ENCODE results near the gene SEH1L. TPM values are rescaled to one million over a fixed set of nuclear protein-coding genes. Genes with fewer than 3 reads are reported as not detected.
"Not testable (repeated sequence)": the region's sequence is repeated elsewhere in the genome, so short reads cannot be mapped to it uniquely, and the experiment has no call there.

The SEH1L gene
- total RNA-seq (2014; rRNA removed; shearing (Covaris generic); ENCODE audit: low replicate concordance): 64.2 and 72.9 TPM in 2 replicates

GRCh38 chr18:12947285-12948049, at the start of gene SEH1L:
TSS of gene SEH1L (plus strand) at chr18:12948011. CDS start at chr18:12948122, 111 bp downstream.
- peak within 1 kb of the TSS; percentile 83 for H3K4me3 ChIP-seq
- DNase-seq: peak; percentile 95
- peaks cover 14% of the 10 kb centered on the region for H3K36me3 ChIP-seq
- H3K9me3 ChIP-seq: no peaks in the 10 kb centered on the region
- no peaks in the 10 kb centered on the region for H3K27me3 ChIP-seq

- H3K27me3 ChIP-seq, H3K4me3 ChIP-seq, H3K36me3 ChIP-seq, DNase-seq, H3K9me3 ChIP-seq: not testable (repeated sequence)
These were observed 46.6 kb upstream of the SEH1L start for GRCh38 chr18:12901208-12901607.

- no peak for DNase-seq
- no peak overlapping the region for H3K4me3 ChIP-seq
- H3K9me3 ChIP-seq: no peaks in the 10 kb centered on the region
- no peaks in the 10 kb centered on the region; the same call in 1 of the 2 replicates for H3K27me3 ChIP-seq
- H3K36me3 ChIP-seq: no peaks in the 10 kb centered on the region
These were observed 43.7 kb upstream of the SEH1L start for GRCh38 chr18:12904012-12904516.

GRCh38 chr18:12906119-12906518, 41.7 kb upstream of the SEH1L start:
- Histone ChIP-seq H3K9me3 (no peaks in the 10 kb centered on the region), H3K27me3 (no peaks in the 10 kb centered on the region; the same call in 1 of the 2 replicates), H3K36me3 (no peaks in the 10 kb centered on the region), H3K4me3 (no peak overlapping the region)
- DNase-seq: no peak

- no peak overlapping the region for H3K4me3 ChIP-seq
- no peak for DNase-seq
These were observed 41.0 kb upstream of the SEH1L start for GRCh38 chr18:12906773-12907172.

GRCh38 chr18:12907258-12907925, 40.4 kb upstream of the SEH1L start:
- Histone ChIP-seq H3K9me3 (no peaks in the 10 kb centered on the region), H3K4me3 (no peak overlapping the region), H3K27me3 (no peaks in the 10 kb centered on the region; the same call in 1 of the 2 replicates), H3K36me3 (no peaks in the 10 kb centered on the region)
- DNase-seq: no peak

More at GRCh38 chr18:12906773-12907172, 41.0 kb upstream of the SEH1L start:
- Histone ChIP-seq H3K9me3 (no peaks in the 10 kb centered on the region), H3K27me3 (no peaks in the 10 kb centered on the region; the same call in 1 of the 2 replicates), H3K36me3 (no peaks in the 10 kb centered on the region)

- no peaks in the 10 kb centered on the region; the same call in 1 of the 2 replicates for H3K27me3 ChIP-seq
- H3K36me3 ChIP-seq: no peaks in the 10 kb centered on the region
- no peaks in the 10 kb centered on the region; the same call in 1 of the 2 replicates for H3K9me3 ChIP-seq
- H3K4me3 ChIP-seq: no peak overlapping the region
- DNase-seq: peak; percentile 32
These were observed 39.1 kb upstream of the SEH1L start for GRCh38 chr18:12908706-12909105.

- H3K4me3 ChIP-seq: no peak overlapping the region
- H3K27me3 ChIP-seq: no peaks in the 10 kb centered on the region
- H3K9me3 ChIP-seq: no peaks in the 10 kb centered on the region; the same call in 1 of the 2 replicates
- no peaks in the 10 kb centered on the region for H3K36me3 ChIP-seq
- DNase-seq: no peak
These were observed 36.5 kb upstream of the SEH1L start for GRCh38 chr18:12911025-12911928.

GRCh38 chr18:12911929-12912703, 35.7 kb upstream of the SEH1L start:
- Histone ChIP-seq H3K36me3 (no peaks in the 10 kb centered on the region), H3K9me3 (no peaks in the 10 kb centered on the region; the same call in 1 of the 2 replicates), H3K27me3 (no peaks in the 10 kb centered on the region), H3K4me3 (no peak overlapping the region)
- DNase-seq: no peak

GRCh38 chr18:12921178-12921577, 26.6 kb upstream of the SEH1L start:
- no peak for DNase-seq
- no peaks in the 10 kb centered on the region for H3K9me3 ChIP-seq
- no peaks in the 10 kb centered on the region for H3K36me3 ChIP-seq
- H3K4me3 ChIP-seq: no peak overlapping the region
- no peaks in the 10 kb centered on the region for H3K27me3 ChIP-seq

GRCh38 chr18:12922266-12922665, 25.5 kb upstream of the SEH1L start:
- H3K9me3 ChIP-seq: no peaks in the 10 kb centered on the region
- no peaks in the 10 kb centered on the region for H3K27me3 ChIP-seq
- DNase-seq: no peak
- H3K36me3 ChIP-seq: no peaks in the 10 kb centered on the region
- H3K4me3 ChIP-seq: no peak overlapping the region

- DNase-seq: no peak
- no peak overlapping the region for H3K4me3 ChIP-seq
- no peaks in the 10 kb centered on the region for H3K27me3 ChIP-seq
- no peaks in the 10 kb centered on the region for H3K36me3 ChIP-seq
- H3K9me3 ChIP-seq: no peaks in the 10 kb centered on the region
These were observed 23.2 kb upstream of the SEH1L start for GRCh38 chr18:12924616-12925015.

GRCh38 chr18:12928206-12928605, 19.6 kb upstream of the SEH1L start:
- Histone ChIP-seq H3K36me3 (no peaks in the 10 kb centered on the region), H3K27me3 (no peaks in the 10 kb centered on the region), H3K9me3 (no peaks in the 10 kb centered on the region), H3K4me3 (no peak overlapping the region)
- no peak for DNase-seq

- Histone ChIP-seq H3K4me3 (no peak overlapping the region), H3K9me3 (no peaks in the 10 kb centered on the region), H3K36me3 (no peaks in the 10 kb centered on the region), H3K27me3 (no peaks in the 10 kb centered on the region)
- no peak for DNase-seq
These were observed 19.2 kb upstream of the SEH1L start for GRCh38 chr18:12928641-12929040.

GRCh38 chr18:12929477-12930083, 18.2 kb upstream of the SEH1L start:
- Histone ChIP-seq H3K9me3 (no peaks in the 10 kb centered on the region), H3K36me3 (no peaks in the 10 kb centered on the region), H3K4me3 (no peak overlapping the region), H3K27me3 (no peaks in the 10 kb centered on the region)
- no peak for DNase-seq
